ENCODE measurements around the gene FOXC1. TPM values are rescaled to one million over a fixed set of nuclear protein-coding genes. Genes with fewer than 3 reads are reported as not detected.

Gene FOXC1
- total RNA-seq, 4 donors from 2014 or later = 0.92 to 3.9 (median 2.0) TPM

- intact Hi-C loops (cut with DNase I; ENCODE audit: low total_unique reads) (no loop called here), in situ Hi-C loops (cut with MboI; ENCODE audit: low sequenced_read_pairs in 4 of 4) (loop anchor here in 1 of 4 donors (25.0 kb wide), 1 partner anchor 496 kb away; no protein-coding TSS in a partner anchor)
- Histone ChIP-seq H3K27me3 (peaks cover 46 to 82% (median 58%) of the 10 kb centered on the region in 3 donors), H3K9me3 (no peaks in the 10 kb centered on the region), H3K27ac (no peak overlapping the region), H3K4me1 (peaks cover 5 to 8% of the 10 kb centered on the region in 2 donors), H3K36me3 (no peaks in the 10 kb centered on the region), H3K4me3 (no peak overlapping the region)
- ATAC-seq = no peak
- TF ChIP-seq CTCF (IDR thresholded peaks at IDR 0.05 in 4 of 5, conservative IDR thresholded peaks at IDR 0.05 in 1 of 5) = no peak
- TF ChIP-seq POLR2A (IDR thresholded peaks at IDR 0.05) = no peak
- no peak for DNase-seq
These were observed 6.2 kb downstream of the FOXC1 start for GRCh38 chr6:1615853-1616420.

DNA sequence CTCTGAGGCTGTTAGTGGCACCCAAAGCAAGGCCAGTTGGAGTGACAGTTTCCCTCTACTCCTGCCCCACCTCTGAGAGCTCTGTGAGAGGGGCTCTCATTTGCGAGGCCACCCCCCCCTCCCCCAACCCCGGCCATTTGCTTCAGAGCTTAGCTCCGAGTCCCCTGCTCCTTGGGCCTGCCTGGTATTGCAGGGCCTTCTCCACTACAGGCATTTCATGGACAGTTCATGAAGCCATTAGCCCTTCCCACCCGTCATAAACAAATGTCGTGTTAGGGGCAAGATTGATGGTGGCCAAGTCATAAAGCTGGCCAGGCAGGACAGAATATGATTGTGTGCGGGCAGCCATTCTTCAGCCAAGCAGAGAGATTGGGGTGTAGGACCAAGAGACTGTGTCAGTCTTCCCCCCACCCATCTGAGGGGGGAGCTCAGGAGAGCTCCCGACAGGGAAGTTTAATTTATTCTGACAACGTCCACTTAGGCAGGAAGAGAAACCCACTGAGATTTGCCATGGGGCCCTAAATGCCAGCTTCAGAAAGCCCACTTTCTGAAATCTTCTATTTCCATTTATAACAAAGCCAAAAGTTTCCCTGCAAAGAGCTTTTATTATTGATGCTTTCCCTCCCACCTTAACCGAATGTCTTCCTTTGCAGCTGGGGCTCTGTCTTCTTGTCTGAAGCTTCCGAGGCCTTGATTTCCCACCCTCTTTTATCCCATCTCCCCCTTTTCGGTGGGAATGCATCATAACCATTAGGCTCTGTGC is 7.2 kb downstream of the FOXC1 start:
- Histone ChIP-seq H3K36me3 (no peaks in the 10 kb centered on the region), H3K4me1 (peaks cover 5 to 7% of the 10 kb centered on the region in 2 donors), H3K9me3 (no peaks in the 10 kb centered on the region), H3K4me3 (no peak overlapping the region), H3K27ac (no peak overlapping the region), H3K27me3 (peaks cover 51 to 85% (median 58%) of the 10 kb centered on the region in 3 donors)
- intact Hi-C loops (cut with DNase I; ENCODE audit: low total_unique reads) (no loop called here), in situ Hi-C loops (cut with MboI; ENCODE audit: low sequenced_read_pairs in 4 of 4) (loop anchor here in 1 of 4 donors (25.0 kb wide), 1 partner anchor 495 kb away; no protein-coding TSS in a partner anchor)
- ATAC-seq (no peak), DNase-seq (no peak)
- TF ChIP-seq POLR2A (IDR thresholded peaks at IDR 0.05) (no peak), CTCF (IDR thresholded peaks at IDR 0.05 in 4 of 5, conservative IDR thresholded peaks at IDR 0.05 in 1 of 5) (no peak)

DNA sequence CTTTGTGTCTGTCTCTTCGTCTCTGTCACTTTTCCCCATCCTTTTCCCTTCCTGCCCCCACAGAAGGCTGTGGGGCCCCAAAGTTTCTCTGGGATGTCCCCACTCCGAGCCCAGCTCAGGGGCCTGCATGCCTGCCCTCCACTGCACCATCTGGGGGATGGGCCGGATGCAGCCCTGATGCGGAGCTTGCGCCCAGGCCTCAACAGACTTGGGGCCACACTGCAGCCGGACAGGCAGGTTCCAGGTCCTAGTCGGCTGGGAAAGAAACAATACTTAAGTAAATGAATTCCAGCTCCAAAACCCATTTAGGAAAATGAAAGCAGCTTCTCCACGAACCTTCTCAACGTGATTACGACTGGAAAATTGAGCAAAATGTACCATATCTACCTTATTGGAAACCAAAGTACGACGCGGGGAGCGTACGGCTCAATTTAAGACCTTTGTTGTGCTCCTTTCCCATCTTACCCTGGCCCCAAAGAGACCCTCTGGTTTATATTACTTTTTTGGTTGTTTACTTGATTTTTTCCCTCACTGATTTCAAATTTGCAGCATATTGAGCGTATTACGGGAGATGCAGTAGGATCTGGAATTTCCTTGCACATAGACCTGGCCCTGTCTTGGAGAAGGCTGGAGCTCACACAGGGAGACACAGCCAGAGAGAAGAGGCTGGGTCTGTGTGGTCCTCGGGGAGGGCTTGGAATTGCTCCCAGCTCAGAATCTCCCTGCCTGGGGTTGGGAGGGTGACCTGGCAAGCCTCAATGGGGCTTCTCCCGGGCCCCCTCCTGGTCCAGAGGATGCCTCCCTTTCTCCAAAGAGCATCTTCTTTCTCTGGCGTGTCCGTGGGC is 8.0 kb downstream of the FOXC1 start:
- Histone ChIP-seq H3K4me1 (peaks cover 0 to 5% of the 10 kb centered on the region in 2 donors), H3K4me3 (no peak overlapping the region), H3K36me3 (no peaks in the 10 kb centered on the region), H3K27ac (no peak overlapping the region), H3K27me3 (peaks cover 43 to 77% (median 57%) of the 10 kb centered on the region in 3 donors), H3K9me3 (no peaks in the 10 kb centered on the region)
- DNase-seq (no peak), ATAC-seq (no peak)
- intact Hi-C loops (cut with DNase I; ENCODE audit: low total_unique reads) = no loop called here
- TF ChIP-seq POLR2A (IDR thresholded peaks at IDR 0.05) = no peak
- TF ChIP-seq CTCF (IDR thresholded peaks at IDR 0.05 in 4 of 5, conservative IDR thresholded peaks at IDR 0.05 in 1 of 5) = no peak
- in situ Hi-C loops (cut with MboI; ENCODE audit: low sequenced_read_pairs in 4 of 4) = loop anchor here in 1 of 4 donors (25.0 kb wide), 1 partner anchor 495 kb away; no protein-coding TSS in a partner anchor

GRCh38 chr6:1618311-1619097 is 8.8 kb downstream of the FOXC1 start:
- H3K27me3 ChIP-seq = peaks cover 38 to 75% (median 57%) of the 10 kb centered on the region in 3 donors
- no peak for ATAC-seq
- H3K27ac ChIP-seq = no peak overlapping the region
- no peaks in the 10 kb centered on the region for H3K36me3 ChIP-seq
- DNase-seq = no peak
- H3K9me3 ChIP-seq = no peaks in the 10 kb centered on the region
- peaks cover 0 to 5% of the 10 kb centered on the region in 2 donors for H3K4me1 ChIP-seq
- in situ Hi-C loops (cut with MboI; ENCODE audit: low sequenced_read_pairs in 4 of 4) (loop anchor here in 1 of 4 donors (25.0 kb wide), 1 partner anchor 494 kb away; no protein-coding TSS in a partner anchor), intact Hi-C loops (cut with DNase I; ENCODE audit: low total_unique reads) (no loop called here)
- TF ChIP-seq POLR2A (IDR thresholded peaks at IDR 0.05) (no peak), CTCF (IDR thresholded peaks at IDR 0.05 in 4 of 5, conservative IDR thresholded peaks at IDR 0.05 in 1 of 5) (no peak)
- no peak overlapping the region for H3K4me3 ChIP-seq
